SK-N-SH treated with all-trans-retinoic acid at 6 μM for 48 hours (cell line): ENCODE measurements around the gene EXOC3.

Experiments used
- BACH2 ChIP-seq: fragments of 250-450 bp; sonication (Bioruptor Pico); IDR thresholded peaks from 2 replicates; pipeline ENCODE4 v1.9.0; 2021; ENCODE audit warnings: mild to moderate bottlenecking, borderline replicate concordance
- CSDC2 ChIP-seq: fragments of 250-450 bp; sonication (Bioruptor Pico); IDR thresholded peaks from 2 replicates; pipeline ENCODE4 v1.5.0; 2020; ENCODE audit warnings: mild to moderate bottlenecking, moderate library complexity
- PPARA ChIP-seq: fragments of 250-450 bp; sonication (Bioruptor Pico); IDR thresholded peaks from 2 replicates; pipeline ENCODE4 v1.5.0; 2020; ENCODE audit warnings: mild to moderate bottlenecking, borderline replicate concordance
- RARB ChIP-seq: fragments of 250-450 bp; sonication (Bioruptor Pico); IDR thresholded peaks from 2 replicates; pipeline ENCODE4 v1.8.0; 2021; ENCODE audit warnings: mild to moderate bottlenecking, moderate library complexity
- SNAI2 ChIP-seq: fragments of 250-450 bp; sonication (Bioruptor Pico); IDR thresholded peaks from 2 replicates; pipeline ENCODE4 v1.5.0; 2020; ENCODE audit warnings: mild to moderate bottlenecking, moderate library complexity
- ZC3H10 ChIP-seq: fragments of 250-450 bp; sonication (Bioruptor Pico); IDR thresholded peaks from 2 replicates; pipeline ENCODE4 v1.5.1; 2021; ENCODE audit warnings: mild to moderate bottlenecking, moderate library complexity
- ZFP30 ChIP-seq: fragments of 450-650 bp; formaldehyde crosslinking; IDR thresholded peaks from 2 replicates; pipeline ENCODE4 v1.5.0; 2022; ENCODE audit warnings: mild to moderate bottlenecking, moderate library complexity
- TF ChIP-seq, protein P1 (sequence below): fragments of 250-450 bp; sonication (Bioruptor Pico); IDR thresholded peaks from 2 replicates; pipeline ENCODE4 v1.5.0; 2020; ENCODE audit warnings: mild to moderate bottlenecking, moderate library complexity
- TF ChIP-seq, protein P2 (sequence below): fragments of 250-450 bp; sonication (Bioruptor Pico); IDR thresholded peaks from 2 replicates; pipeline ENCODE4 v1.8.0; 2020; ENCODE audit warnings: mild to moderate bottlenecking, moderate library complexity, borderline replicate concordance
- TF ChIP-seq, protein P3 (sequence below): fragments of 250-450 bp; sonication (Bioruptor Pico); IDR thresholded peaks from 2 replicates; pipeline ENCODE4 v1.5.1; 2020; ENCODE audit warnings: low read depth, mild to moderate bottlenecking, moderate library complexity

DNA sequence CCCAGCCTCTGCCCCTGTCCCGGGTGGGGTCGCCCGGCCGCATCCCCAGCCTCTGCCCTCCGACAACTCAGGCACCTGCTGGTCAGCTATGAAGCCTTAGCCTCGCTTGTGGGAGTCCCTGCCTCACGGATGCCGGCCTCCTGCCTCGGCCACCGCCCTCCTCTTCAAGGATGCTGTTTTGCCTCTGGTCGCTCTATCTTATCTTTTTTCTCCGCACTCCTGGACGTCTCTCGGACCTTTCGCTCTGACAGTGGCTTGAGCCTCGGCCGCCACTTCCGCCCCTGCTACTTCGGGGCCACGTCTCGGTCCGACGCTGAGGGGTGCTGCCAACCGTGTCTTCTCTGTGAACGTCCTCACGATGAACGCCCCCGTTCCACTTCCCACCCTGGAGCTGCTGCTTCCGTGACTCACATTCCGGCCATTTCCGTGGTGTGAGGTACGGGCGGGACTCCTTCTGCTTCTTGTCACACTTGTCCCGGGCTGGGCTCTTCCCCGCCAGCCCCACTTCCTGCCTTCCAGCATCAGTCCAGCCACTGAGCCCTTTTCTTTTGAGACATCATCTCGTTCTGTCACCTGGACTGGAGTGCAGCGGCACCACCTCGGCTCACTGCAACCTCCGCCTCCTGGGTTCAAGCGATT lies 55.0 kb downstream of the EXOC3 start:
- TF ChIP-seq, protein P1, sequence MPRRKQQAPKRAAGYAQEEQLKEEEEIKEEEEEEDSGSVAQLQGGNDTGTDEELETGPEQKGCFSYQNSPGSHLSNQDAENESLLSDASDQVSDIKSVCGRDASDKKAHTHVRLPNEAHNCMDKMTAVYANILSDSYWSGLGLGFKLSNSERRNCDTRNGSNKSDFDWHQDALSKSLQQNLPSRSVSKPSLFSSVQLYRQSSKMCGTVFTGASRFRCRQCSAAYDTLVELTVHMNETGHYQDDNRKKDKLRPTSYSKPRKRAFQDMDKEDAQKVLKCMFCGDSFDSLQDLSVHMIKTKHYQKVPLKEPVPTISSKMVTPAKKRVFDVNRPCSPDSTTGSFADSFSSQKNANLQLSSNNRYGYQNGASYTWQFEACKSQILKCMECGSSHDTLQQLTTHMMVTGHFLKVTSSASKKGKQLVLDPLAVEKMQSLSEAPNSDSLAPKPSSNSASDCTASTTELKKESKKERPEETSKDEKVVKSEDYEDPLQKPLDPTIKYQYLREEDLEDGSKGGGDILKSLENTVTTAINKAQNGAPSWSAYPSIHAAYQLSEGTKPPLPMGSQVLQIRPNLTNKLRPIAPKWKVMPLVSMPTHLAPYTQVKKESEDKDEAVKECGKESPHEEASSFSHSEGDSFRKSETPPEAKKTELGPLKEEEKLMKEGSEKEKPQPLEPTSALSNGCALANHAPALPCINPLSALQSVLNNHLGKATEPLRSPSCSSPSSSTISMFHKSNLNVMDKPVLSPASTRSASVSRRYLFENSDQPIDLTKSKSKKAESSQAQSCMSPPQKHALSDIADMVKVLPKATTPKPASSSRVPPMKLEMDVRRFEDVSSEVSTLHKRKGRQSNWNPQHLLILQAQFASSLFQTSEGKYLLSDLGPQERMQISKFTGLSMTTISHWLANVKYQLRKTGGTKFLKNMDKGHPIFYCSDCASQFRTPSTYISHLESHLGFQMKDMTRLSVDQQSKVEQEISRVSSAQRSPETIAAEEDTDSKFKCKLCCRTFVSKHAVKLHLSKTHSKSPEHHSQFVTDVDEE = no peak
- TF ChIP-seq SNAI2 (CRISPR knock-in tag) = no peak
- no peak for TF ChIP-seq ZC3H10 (CRISPR knock-in tag)
- TF ChIP-seq, protein P2, sequence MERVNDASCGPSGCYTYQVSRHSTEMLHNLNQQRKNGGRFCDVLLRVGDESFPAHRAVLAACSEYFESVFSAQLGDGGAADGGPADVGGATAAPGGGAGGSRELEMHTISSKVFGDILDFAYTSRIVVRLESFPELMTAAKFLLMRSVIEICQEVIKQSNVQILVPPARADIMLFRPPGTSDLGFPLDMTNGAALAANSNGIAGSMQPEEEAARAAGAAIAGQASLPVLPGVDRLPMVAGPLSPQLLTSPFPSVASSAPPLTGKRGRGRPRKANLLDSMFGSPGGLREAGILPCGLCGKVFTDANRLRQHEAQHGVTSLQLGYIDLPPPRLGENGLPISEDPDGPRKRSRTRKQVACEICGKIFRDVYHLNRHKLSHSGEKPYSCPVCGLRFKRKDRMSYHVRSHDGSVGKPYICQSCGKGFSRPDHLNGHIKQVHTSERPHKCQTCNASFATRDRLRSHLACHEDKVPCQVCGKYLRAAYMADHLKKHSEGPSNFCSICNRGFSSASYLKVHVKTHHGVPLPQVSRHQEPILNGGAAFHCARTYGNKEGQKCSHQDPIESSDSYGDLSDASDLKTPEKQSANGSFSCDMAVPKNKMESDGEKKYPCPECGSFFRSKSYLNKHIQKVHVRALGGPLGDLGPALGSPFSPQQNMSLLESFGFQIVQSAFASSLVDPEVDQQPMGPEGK (CRISPR knock-in tag) = no peak
- TF ChIP-seq ZFP30 (CRISPR knock-in tag) = no peak
- TF ChIP-seq, protein P3, sequence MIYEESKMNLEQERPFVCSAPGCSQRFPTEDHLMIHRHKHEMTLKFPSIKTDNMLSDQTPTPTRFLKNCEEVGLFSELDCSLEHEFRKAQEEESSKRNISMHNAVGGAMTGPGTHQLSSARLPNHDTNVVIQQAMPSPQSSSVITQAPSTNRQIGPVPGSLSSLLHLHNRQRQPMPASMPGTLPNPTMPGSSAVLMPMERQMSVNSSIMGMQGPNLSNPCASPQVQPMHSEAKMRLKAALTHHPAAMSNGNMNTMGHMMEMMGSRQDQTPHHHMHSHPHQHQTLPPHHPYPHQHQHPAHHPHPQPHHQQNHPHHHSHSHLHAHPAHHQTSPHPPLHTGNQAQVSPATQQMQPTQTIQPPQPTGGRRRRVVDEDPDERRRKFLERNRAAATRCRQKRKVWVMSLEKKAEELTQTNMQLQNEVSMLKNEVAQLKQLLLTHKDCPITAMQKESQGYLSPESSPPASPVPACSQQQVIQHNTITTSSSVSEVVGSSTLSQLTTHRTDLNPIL (CRISPR knock-in tag) = no peak
- no peak for TF ChIP-seq PPARA (CRISPR knock-in tag)
- no peak for TF ChIP-seq CSDC2 (CRISPR knock-in tag)
- no peak for TF ChIP-seq RARB (CRISPR knock-in tag)
- TF ChIP-seq BACH2 (CRISPR knock-in tag) = no peak
